Ishikawa (cell line): Measurements from ENCODE around the gene GNPTG.

ENCODE experiments used
- CEBPB ChIP-seq: IDR thresholded peaks from 2 replicates; pipeline ENCODE4 v1.6.1; 2012
- CREB1 ChIP-seq: IDR thresholded peaks from 2 replicates; pipeline ENCODE4 v1.6.1; 2012; ENCODE audit warnings: low read depth
- EGR1 ChIP-seq: IDR thresholded peaks from 2 replicates; pipeline ENCODE4 v1.6.1; 2012
- EP300 ChIP-seq: IDR thresholded peaks from 2 replicates; pipeline ENCODE4 v1.6.1; 2012; ENCODE audit warnings: borderline replicate concordance
- FOXM1 ChIP-seq: IDR thresholded peaks from 2 replicates; pipeline ENCODE4 v1.6.1; 2012; ENCODE audit warnings: low read depth, borderline replicate concordance
- MAX ChIP-seq: IDR thresholded peaks from 2 replicates; pipeline ENCODE4 v1.6.1; 2012
- NFIC ChIP-seq: IDR thresholded peaks from 2 replicates; pipeline ENCODE4 v1.6.1; 2012
- RAD21 ChIP-seq: IDR thresholded peaks from 2 replicates; pipeline ENCODE4 v1.6.1; 2012; ENCODE audit warnings: low read depth
- REST ChIP-seq: IDR thresholded peaks from 2 replicates; pipeline ENCODE4 v1.6.1; 2012; ENCODE audit warnings: low read depth, mild to moderate bottlenecking
- TAF1 ChIP-seq: IDR thresholded peaks from 2 replicates; pipeline ENCODE4 v1.6.1; 2012; ENCODE audit warnings: low read depth, mild to moderate bottlenecking
- TCF12 ChIP-seq: IDR thresholded peaks from 2 replicates; pipeline ENCODE4 v1.6.1; 2012; ENCODE audit warnings: low read depth
- TEAD4 ChIP-seq: IDR thresholded peaks from 2 replicates; pipeline ENCODE4 v1.6.1; 2012
- YY1 ChIP-seq: IDR thresholded peaks from 2 replicates; pipeline ENCODE4 v1.6.1; 2012; ENCODE audit warnings: low read depth
- ZBTB7A ChIP-seq: IDR thresholded peaks from 2 replicates; pipeline ENCODE4 v1.6.1; 2012; ENCODE audit warnings: low read depth
- TF ChIP-seq, protein P1 (sequence below): IDR thresholded peaks from 2 replicates; pipeline ENCODE4 v1.6.1; 2012

The GNPTG gene

DNA sequence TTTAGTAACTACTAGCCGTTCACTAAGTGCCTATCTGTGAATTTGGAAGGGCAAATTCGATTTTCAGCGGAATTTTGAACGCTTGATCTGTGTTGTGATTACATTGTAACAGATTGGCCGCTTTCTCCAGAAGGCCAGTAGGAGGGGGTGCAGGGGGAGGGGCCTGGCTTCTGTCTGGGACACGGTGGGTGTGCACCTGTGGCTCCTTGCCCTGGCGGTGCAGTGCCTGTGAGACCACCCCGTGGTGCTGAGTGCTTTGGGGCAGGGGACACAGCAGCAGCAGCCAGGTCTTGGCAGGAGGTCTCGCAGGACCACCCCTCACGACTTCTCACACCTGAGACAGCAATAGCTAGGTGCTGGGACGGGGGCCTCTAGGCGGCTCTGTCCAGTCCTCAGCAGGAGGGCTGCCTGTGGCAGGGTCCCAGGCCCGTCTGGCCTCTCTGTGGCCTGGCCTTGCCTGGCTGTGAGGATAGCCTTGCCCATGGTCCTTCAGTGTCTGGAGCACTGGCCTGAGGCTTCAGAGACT lies 40.5 kb upstream of the GNPTG start:
- TF ChIP-seq YY1 (no peak), CEBPB (no peak), TAF1 (no peak), REST (no peak), TEAD4 (no peak), CREB1 (no peak), RAD21 (no peak), EGR1 (no peak), NFIC (no peak), FOXM1 (no peak), MAX (no peak), ZBTB7A (no peak)

DNA sequence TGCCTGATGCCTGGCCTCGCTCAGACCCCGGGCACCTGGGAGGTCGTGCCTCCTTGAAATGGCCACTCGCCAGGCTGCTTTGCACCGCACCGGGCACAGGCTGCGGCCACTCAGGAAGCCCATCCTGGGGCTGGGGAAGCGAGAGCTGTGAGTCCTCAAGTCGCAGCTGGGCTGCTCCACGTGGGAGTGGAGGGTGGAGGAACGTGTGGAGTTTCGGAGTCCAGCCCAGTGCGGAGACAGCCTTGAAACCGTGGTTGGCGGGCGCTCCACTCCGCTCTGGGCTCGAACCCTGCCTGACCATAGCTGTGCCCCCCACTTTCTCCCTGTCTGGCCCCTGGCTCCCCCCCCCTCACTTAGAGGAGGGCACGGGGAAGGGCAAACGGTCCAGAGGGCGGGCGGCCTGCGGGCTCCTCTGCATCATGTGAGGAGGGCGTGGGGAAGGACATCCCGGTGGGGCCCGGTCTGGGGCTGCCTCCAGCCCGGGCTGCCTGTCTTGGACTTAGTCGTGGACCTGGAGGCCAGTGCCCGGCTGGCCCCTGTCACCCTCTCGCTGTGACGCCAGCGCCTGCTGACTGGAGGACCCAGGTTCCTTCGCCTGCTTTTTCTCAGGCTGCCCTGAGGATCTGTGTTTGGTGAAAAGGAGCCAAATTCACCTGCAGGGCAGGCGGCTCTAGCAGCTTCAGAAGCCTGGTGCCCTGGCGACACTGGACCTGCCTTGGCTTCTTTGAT lies 39.8 kb upstream of the GNPTG start:
- TF ChIP-seq YY1 (no peak), TCF12 (no peak), TEAD4 (no peak), REST (no peak), FOXM1 (no peak), CREB1 (no peak), NFIC (no peak), TAF1 (no peak), CEBPB (no peak)
- TF ChIP-seq, protein P1, sequence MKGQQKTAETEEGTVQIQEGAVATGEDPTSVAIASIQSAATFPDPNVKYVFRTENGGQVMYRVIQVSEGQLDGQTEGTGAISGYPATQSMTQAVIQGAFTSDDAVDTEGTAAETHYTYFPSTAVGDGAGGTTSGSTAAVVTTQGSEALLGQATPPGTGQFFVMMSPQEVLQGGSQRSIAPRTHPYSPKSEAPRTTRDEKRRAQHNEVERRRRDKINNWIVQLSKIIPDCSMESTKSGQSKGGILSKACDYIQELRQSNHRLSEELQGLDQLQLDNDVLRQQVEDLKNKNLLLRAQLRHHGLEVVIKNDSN = no peak

GRCh38 chr16:1312467-1312816 lies 39.3 kb upstream of the GNPTG start:
- no peak for TF ChIP-seq FOXM1
- TF ChIP-seq TCF12 = no peak
- no peak for TF ChIP-seq EP300
- TF ChIP-seq YY1 = no peak
- TF ChIP-seq CEBPB = no peak
- TF ChIP-seq ZBTB7A = no peak
- TF ChIP-seq, protein P1 = no peak
- TF ChIP-seq RAD21 = no peak
- TF ChIP-seq EGR1 = no peak
- no peak for TF ChIP-seq TEAD4
- no peak for TF ChIP-seq NFIC

- TF ChIP-seq TEAD4 (no peak), REST (no peak), MAX (no peak), FOXM1 (no peak), ZBTB7A (no peak), RAD21 (no peak), EP300 (no peak), CREB1 (no peak), EGR1 (no peak), CEBPB (no peak), YY1 (no peak), TAF1 (no peak), NFIC (no peak), TCF12 (no peak)
- TF ChIP-seq, protein P1 = no peak
Observed at GRCh38 chr16:1312903-1313302, 38.8 kb upstream of the GNPTG start.
